Thoracic aorta (tissue), 2 donors: ENCODE measurements around the gene NEAT1. TPM values are rescaled to one million over a fixed set of nuclear protein-coding genes. Genes with fewer than 3 reads are reported as not detected.
A peak's percentile ranks its signal among the peaks of the same experiment; 100 is the strongest.

ENCODE experiments used
- ATAC-seq: fragments of 150-250 bp; one replicate; pipeline ENCODE4 v1.8.0; 2017; ENCODE audit warnings: low read depth; ENCODE audit not compliant: insufficient number of reproducible peaks, low FRiP score
- DNase-seq: peaks from one replicate; pipeline ENCODE4 v3.0.0-alpha.2; 2020; ENCODE audit warnings: low spot score
- H3K27ac ChIP-seq, 2 donors: fragments of 200-600 bp; sonication (generic); 1 replicate in 1 of 2; 2 replicates in 1 of 2; pipeline ENCODE4 v1.5.1; 2016; ENCODE audit warnings: mild to moderate bottlenecking in 2 of 2, moderate library complexity in 2 of 2
- H3K27me3 ChIP-seq: fragments of 200-600 bp; sonication (generic); replicated peaks from 2 replicates; pipeline ENCODE4 v1.6.0; 2016; ENCODE audit warnings: mild to moderate bottlenecking; ENCODE audit not compliant: insufficient read depth
- H3K36me3 ChIP-seq: fragments of 200-600 bp; sonication (generic); one replicate; pipeline ENCODE4 v1.5.1; 2016
- H3K4me1 ChIP-seq, 2 donors: fragments of 200-600 bp; sonication (generic); 1 replicate in 1 of 2; 2 replicates in 1 of 2; pipeline versions ENCODE4 v1.5.1 to v1.6.0; 2016; ENCODE audit warnings: low read depth in 2 of 2, mild to moderate bottlenecking in 1 of 2; ENCODE audit not compliant: control insufficient read depth in 1 of 2
- H3K4me3 ChIP-seq: fragments of 200-600 bp; sonication (generic); 2 replicates; pipeline ENCODE4 v1.5.1; 2016; ENCODE audit warnings: mild to moderate bottlenecking
- H3K9me3 ChIP-seq: fragments of 200-600 bp; sonication (generic); 2 replicates; pipeline ENCODE4 v1.5.1; 2016
- CTCF ChIP-seq: fragments of 200-600 bp; sonication (generic); IDR thresholded peaks from one replicate; pipeline ENCODE4 v1.5.1; 2019; ENCODE audit warnings: antibody characterized with exemption
- total RNA-seq, 2 donors: library from RNA; depleted of rRNA; stranded (reverse); fragments of >200 nt; gene quantifications; one replicate each; pipeline versions ENCODE4 v1.1.0 to v1.2.3, GENCODE V29; 2016

The NEAT1 gene
- total RNA-seq, 2 donors from 2014 or later = 848 to 1,659 TPM

DNA sequence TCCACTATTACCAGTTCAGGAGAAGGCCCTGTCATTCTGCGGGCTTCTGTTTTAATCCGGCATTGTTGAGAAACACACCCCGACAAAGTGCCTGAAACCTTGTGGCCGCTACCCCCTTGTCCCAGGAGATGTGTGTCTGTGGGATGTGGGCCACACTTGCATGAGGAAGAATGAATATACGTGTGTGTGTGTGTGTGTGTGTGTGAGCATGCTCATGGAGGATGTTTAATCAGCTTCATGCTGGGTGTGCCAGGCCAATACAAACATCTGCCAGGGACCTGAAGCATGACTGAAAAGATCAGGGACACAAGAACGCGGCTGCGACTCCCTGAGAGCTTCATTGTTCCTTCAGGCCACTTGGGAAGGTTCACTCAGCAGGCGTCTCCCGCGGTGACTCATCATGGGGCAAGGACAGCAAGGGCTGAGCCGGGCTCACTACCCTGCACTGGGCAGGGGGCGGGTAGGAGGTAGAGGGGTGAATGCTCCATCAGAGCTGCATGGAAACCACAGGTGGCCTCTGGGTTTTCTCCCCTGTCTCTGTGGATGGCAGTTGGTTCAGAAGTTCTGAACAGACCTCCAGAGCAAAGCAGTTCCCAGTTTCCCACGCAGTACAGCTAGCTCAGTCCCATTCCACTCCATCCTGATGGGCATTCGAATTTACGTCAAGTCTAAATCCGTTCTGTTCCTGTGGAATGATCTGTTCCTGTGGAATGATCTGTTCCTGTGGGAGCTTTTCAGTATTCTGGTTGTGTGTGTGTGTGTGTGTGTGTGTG is 69.2 kb downstream of the NEAT1 start:
- DNase-seq (peak; percentile 84), ATAC-seq (peak; percentile 47)
- peak overlapping the region; percentile 50 for H3K4me3 ChIP-seq
- TF ChIP-seq CTCF = no peak
- H3K27me3 ChIP-seq = no peaks in the 10 kb centered on the region
- no peaks in the 10 kb centered on the region for H3K36me3 ChIP-seq
- peak overlapping the region; percentile 99 to 100 for H3K27ac ChIP-seq
- H3K4me1 ChIP-seq = peaks cover 88 to 96% of the 10 kb centered on the region in 2 donors
- H3K9me3 ChIP-seq = no peaks in the 10 kb centered on the region

DNA sequence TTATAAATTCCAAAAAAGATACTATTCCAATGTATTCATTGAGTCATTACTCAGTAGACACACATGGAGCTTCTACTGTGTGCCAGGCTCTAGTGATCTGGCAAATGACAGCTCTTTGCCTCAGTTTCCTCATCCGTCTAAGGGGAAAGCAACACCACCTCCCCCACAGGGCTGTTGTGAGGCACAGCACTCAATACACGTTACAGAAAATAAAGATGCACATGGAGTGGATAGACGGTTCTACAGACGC is 69.7 kb downstream of the NEAT1 start:
- DNase-seq (no peak), ATAC-seq (no peak)
- H3K27me3 ChIP-seq = no peaks in the 10 kb centered on the region
- H3K9me3 ChIP-seq = no peaks in the 10 kb centered on the region
- H3K36me3 ChIP-seq = no peaks in the 10 kb centered on the region
- peak overlapping the region; percentile 50 for H3K4me3 ChIP-seq
- peak overlapping the region; percentile 99 to 100 for H3K27ac ChIP-seq
- no peak for TF ChIP-seq CTCF
- H3K4me1 ChIP-seq = peaks cover 86 to 95% of the 10 kb centered on the region in 2 donors

DNA sequence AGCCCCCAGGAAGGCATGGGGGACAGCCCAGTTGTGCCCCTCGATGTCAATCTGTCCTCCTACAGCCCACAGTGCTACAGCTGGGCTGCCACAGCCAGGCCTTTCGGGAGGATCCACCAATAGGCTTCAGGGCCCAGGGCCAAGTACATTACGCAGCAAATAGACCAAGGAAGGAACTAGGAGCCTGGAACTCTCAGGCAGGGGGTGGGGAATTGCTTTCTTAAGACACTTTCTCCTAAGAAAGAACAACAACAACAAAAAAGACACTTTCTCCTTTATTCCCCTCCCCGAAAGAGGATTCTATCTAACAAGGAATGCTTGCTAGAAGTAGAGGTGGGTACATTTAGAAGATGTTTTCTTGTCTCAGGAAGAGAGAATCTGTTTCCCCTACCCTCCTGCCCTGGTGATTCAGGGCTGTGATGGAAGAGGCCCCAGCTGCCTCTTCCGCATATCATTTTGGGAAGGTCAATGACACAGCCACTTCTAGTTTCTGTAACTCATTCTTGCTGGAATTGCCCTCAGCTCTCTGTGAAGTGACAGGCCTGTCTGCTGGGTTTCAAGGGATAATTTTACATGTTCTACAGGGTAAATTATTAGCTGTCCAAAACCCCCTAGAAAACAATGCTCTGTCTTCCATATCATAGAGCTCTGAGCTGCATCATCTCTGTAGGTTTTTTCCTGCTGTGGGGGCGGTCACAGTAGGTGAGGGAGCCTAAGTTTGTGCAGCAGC is 70.2 kb downstream of the NEAT1 start:
- H3K4me1 ChIP-seq = peaks cover 86 to 94% of the 10 kb centered on the region in 2 donors
- ATAC-seq (no peak), DNase-seq (peak; percentile 73)
- H3K9me3 ChIP-seq = no peaks in the 10 kb centered on the region
- H3K4me3 ChIP-seq = peak overlapping the region; percentile 50
- no peaks in the 10 kb centered on the region for H3K27me3 ChIP-seq
- no peaks in the 10 kb centered on the region for H3K36me3 ChIP-seq
- TF ChIP-seq CTCF = no peak
- peak overlapping the region; percentile 99 to 100 for H3K27ac ChIP-seq

- peak overlapping the region; percentile 99 to 100 for H3K27ac ChIP-seq
- no peaks in the 10 kb centered on the region for H3K27me3 ChIP-seq
- H3K4me1 ChIP-seq = peaks cover 78 to 90% of the 10 kb centered on the region in 2 donors
- peak; percentile 80 for DNase-seq
- peak; percentile 48 for ATAC-seq
- no peaks in the 10 kb centered on the region for H3K36me3 ChIP-seq
- H3K4me3 ChIP-seq = peak overlapping the region; percentile 50
- no peak for TF ChIP-seq CTCF
- no peaks in the 10 kb centered on the region for H3K9me3 ChIP-seq
These were observed 71.0 kb downstream of the NEAT1 start for GRCh38 chr11:65493367-65494176.

Other genes starting within 250 kb of the NEAT1 start
- gene CAPN1, start 240.9 kb upstream of the NEAT1 start, total RNA-seq = 100 to 1,000 TPM; 168 to 203 TPM
- gene POLA2, start 160.8 kb upstream of the NEAT1 start, total RNA-seq = 10 to 100 TPM in 1 of 2 donors, 1 to 10 TPM in 1; 5.6 to 13.5 TPM
- gene CDC42EP2, start 107.9 kb upstream of the NEAT1 start, total RNA-seq = 10 to 100 TPM in 1 of 2 donors, 1 to 10 TPM in 1; 8.5 to 18.7 TPM
- 10 to 100 TPM; 33.3 to 49.4 TPM for gene DPF2, start 88.9 kb upstream of the NEAT1 start, total RNA-seq
- gene TIGD3, start 68.0 kb upstream of the NEAT1 start, total RNA-seq = not detected
- gene SLC25A45, start 40.2 kb upstream of the NEAT1 start, total RNA-seq = 10 to 100 TPM; 19.0 to 26.7 TPM
- 10 to 100 TPM; 45.2 to 45.9 TPM for gene FRMD8, start 36.2 kb upstream of the NEAT1 start, total RNA-seq
- over 10,000 TPM; 20,776 to 38,952 TPM for gene MALAT1, start 76.2 kb downstream of the NEAT1 start, total RNA-seq
- 100 to 1,000 TPM in 1 of 2 donors, 10 to 100 TPM in 1; 96.8 to 106 TPM for gene SCYL1, start 102.3 kb downstream of the NEAT1 start, total RNA-seq
- 100 to 1,000 TPM; 492 to 512 TPM for gene LTBP3, start 135.6 kb downstream of the NEAT1 start, total RNA-seq
- gene ZNRD2, start 147.7 kb downstream of the NEAT1 start, total RNA-seq = 10 to 100 TPM; 38.4 to 51.7 TPM
- 100 to 1,000 TPM in 1 of 2 donors, 10 to 100 TPM in 1; 53.3 to 127 TPM for gene FAM89B, start 149.7 kb downstream of the NEAT1 start, total RNA-seq
- gene EHBP1L1, start 153.3 kb downstream of the NEAT1 start, total RNA-seq = 100 to 1,000 TPM; 286 to 395 TPM
- under 1 TPM in 1 of 2 donors, not detected in 1; 0.95 TPM for gene KCNK7, start 173.0 kb downstream of the NEAT1 start, total RNA-seq
- 10 to 100 TPM; 48.3 to 62.8 TPM for gene MAP3K11, start 191.4 kb downstream of the NEAT1 start, total RNA-seq
- gene PCNX3, start 193.0 kb downstream of the NEAT1 start, total RNA-seq = 10 to 100 TPM; 37.5 to 39.5 TPM
- gene SIPA1, start 215.3 kb downstream of the NEAT1 start, total RNA-seq = 10 to 100 TPM; 47.9 to 69.8 TPM
- gene RELA, start 240.1 kb downstream of the NEAT1 start, total RNA-seq = 10 to 100 TPM; 81.5 to 84.4 TPM